ENCODE data around the gene NLRP6.

The NLRP6 gene

GRCh38 chr11:282171-282570 lies 4.0 kb downstream of the NLRP6 start:
- DNase-seq (ENCODE audit: low read depth) = no peak

- no peak for DNase-seq (ENCODE audit: low read depth)
These were observed 4.6 kb downstream of the NLRP6 start for GRCh38 chr11:282630-283360.

GRCh38 chr11:283405-284104 lies 5.3 kb downstream of the NLRP6 start:
- DNase-seq (ENCODE audit: low read depth) = no peak

GRCh38 chr11:284105-285020 lies 6.2 kb downstream of the NLRP6 start:
- no peak for DNase-seq (ENCODE audit: low read depth)

- no peak for DNase-seq (ENCODE audit: low read depth)
These were observed 7.0 kb downstream of the NLRP6 start for GRCh38 chr11:285021-285893.

GRCh38 chr11:285894-286220 lies 7.7 kb downstream of the NLRP6 start:
- DNase-seq (ENCODE audit: low read depth) = no peak

GRCh38 chr11:286977-287820 lies 9.0 kb downstream of the NLRP6 start:
- DNase-seq (ENCODE audit: low read depth) = peak; percentile 45

- DNase-seq (ENCODE audit: low read depth) = no peak
These were observed 9.7 kb downstream of the NLRP6 start for GRCh38 chr11:287821-288477.

GRCh38 chr11:288478-289397 lies 10.5 kb downstream of the NLRP6 start, which contains the start of gene PGGHG:
PGGHG (plus strand) TSS chr11:289126; CDS start chr11:289817, 691 bp downstream.
- DNase-seq (ENCODE audit: low read depth) = no peak

GRCh38 chr11:289398-289711 lies 11.1 kb downstream of the NLRP6 start:
- DNase-seq (ENCODE audit: low read depth) = no peak

GRCh38 chr11:289712-290620 lies 11.8 kb downstream of the NLRP6 start:
- DNase-seq (ENCODE audit: low read depth) = no peak

GRCh38 chr11:290621-291231 lies 12.5 kb downstream of the NLRP6 start:
- DNase-seq (ENCODE audit: low read depth) = no peak

- no peak for DNase-seq (ENCODE audit: low read depth)
These were observed 13.3 kb downstream of the NLRP6 start for GRCh38 chr11:291281-292210.

GRCh38 chr11:292211-293121 lies 14.3 kb downstream of the NLRP6 start:
- DNase-seq (ENCODE audit: low read depth) = no peak

GRCh38 chr11:293271-293851 lies 15.2 kb downstream of the NLRP6 start:
- DNase-seq (ENCODE audit: low read depth) = no peak
